Muscle of leg (tissue), 11 donors: ENCODE results near the gene HNRNPU. TPM values are rescaled to one million over a fixed set of nuclear protein-coding genes. Genes with fewer than 3 reads are reported as not detected.

ENCODE experiments used
- DNase-seq: peaks from one replicate; pipeline ENCODE4 v3.0.0; 2013
- H3K27ac ChIP-seq: one replicate; pipeline ENCODE4 v1.5.1; 2013; ENCODE audit warnings: mild to moderate bottlenecking, low read length, control low read depth
- H3K27me3 ChIP-seq: one replicate; pipeline ENCODE4 v1.6.1; 2013; ENCODE audit warnings: low read length; ENCODE audit not compliant: control insufficient read depth, insufficient read depth
- H3K36me3 ChIP-seq: one replicate; pipeline ENCODE4 v1.6.1; 2013; ENCODE audit warnings: low read length; ENCODE audit not compliant: control insufficient read depth, insufficient read depth
- H3K4me1 ChIP-seq: one replicate; pipeline ENCODE4 v1.6.1; 2013; ENCODE audit warnings: low read length; ENCODE audit not compliant: control insufficient read depth, insufficient read depth
- H3K4me3 ChIP-seq: one replicate; pipeline ENCODE4 v1.5.1; 2013; ENCODE audit warnings: low read length, control low read depth
- H3K9me3 ChIP-seq: replicated peaks from 2 replicates; pipeline ENCODE4 v1.6.1; 2013; ENCODE audit warnings: low read depth, low read length; ENCODE audit not compliant: control insufficient read depth
- WGBS: methylation state at CpG from one replicate; pipeline ENCODE4 v1.1.5; 2013; ENCODE audit warnings: missing lambda C conversion rate; ENCODE audit not compliant: insufficient coverage; 5-methylcytosine and 5-hydroxymethylcytosine counted together
- polyA plus RNA-seq, 8 donors: library from polyadenylated mRNA; unstranded; fragments of 120-200 nt; gene quantifications; one replicate each; pipeline versions ENCODE4 v1.2.1 to v1.2.3, GENCODE V29; 2013; ENCODE audit warnings: inconsistent platforms in 1 of 8, low replicate concordance in 1 of 8; ENCODE audit not compliant: insufficient read length in 8 of 8, insufficient read depth in 1 of 8
- total RNA-seq: library from RNA; stranded (reverse); fragments of 120-200 nt; gene quantifications from one replicate; pipeline ENCODE4 v1.2.4, GENCODE V29; 2013

Gene HNRNPU
- total and polyA plus RNA-seq, 9 donors = 209 to 435 (median 366) TPM

GRCh38 chr1:244881552-244882280, 17.4 kb upstream of the HNRNPU start:
- WGBS = 54% methylated on average over 4 of the region's 11 CpGs
- H3K9me3 ChIP-seq = no peaks in the 10 kb centered on the region
- H3K4me3 ChIP-seq = no peak overlapping the region
- no peaks in the 10 kb centered on the region for H3K36me3 ChIP-seq
- no peak for DNase-seq
- no peaks in the 10 kb centered on the region for H3K4me1 ChIP-seq
- no peaks in the 10 kb centered on the region for H3K27me3 ChIP-seq
- no peak overlapping the region for H3K27ac ChIP-seq

- H3K4me1 ChIP-seq = no peaks in the 10 kb centered on the region
- no peak overlapping the region for H3K27ac ChIP-seq
- no peaks in the 10 kb centered on the region for H3K27me3 ChIP-seq
- WGBS = 100% methylated on average over 1 of the region's 5 CpGs
- no peaks in the 10 kb centered on the region for H3K9me3 ChIP-seq
- no peaks in the 10 kb centered on the region for H3K36me3 ChIP-seq
- no peak for DNase-seq
- H3K4me3 ChIP-seq = no peak overlapping the region
Observed at GRCh38 chr1:244878681-244879080, 14.3 kb upstream of the HNRNPU start.

GRCh38 chr1:244876228-244876910, 12.0 kb upstream of the HNRNPU start:
- Histone ChIP-seq H3K9me3 (no peaks in the 10 kb centered on the region), H3K36me3 (no peaks in the 10 kb centered on the region), H3K27me3 (no peaks in the 10 kb centered on the region), H3K4me1 (no peaks in the 10 kb centered on the region), H3K27ac (no peak overlapping the region), H3K4me3 (no peak overlapping the region)
- no peak for DNase-seq
- 85% methylated on average over 2 of the region's 8 CpGs for WGBS

- Histone ChIP-seq H3K9me3 (no peaks in the 10 kb centered on the region), H3K27me3 (no peaks in the 10 kb centered on the region), H3K4me3 (no peak overlapping the region), H3K27ac (no peak overlapping the region), H3K36me3 (no peaks in the 10 kb centered on the region), H3K4me1 (no peaks in the 10 kb centered on the region)
- DNase-seq = no peak
- WGBS = no CpG with 5 or more reads among the region's 7 CpGs
Observed at GRCh38 chr1:244874974-244875579, 10.7 kb upstream of the HNRNPU start.

- DNase-seq = no peak
- WGBS = no CpG with 5 or more reads among the region's 4 CpGs
- Histone ChIP-seq H3K9me3 (no peaks in the 10 kb centered on the region), H3K4me1 (peaks cover 3% of the 10 kb centered on the region), H3K4me3 (no peak overlapping the region), H3K27ac (no peak overlapping the region), H3K36me3 (no peaks in the 10 kb centered on the region), H3K27me3 (no peaks in the 10 kb centered on the region)
Observed at GRCh38 chr1:244869950-244870349, 5.6 kb upstream of the HNRNPU start.

- no peaks in the 10 kb centered on the region for H3K36me3 ChIP-seq
- peaks cover 4% of the 10 kb centered on the region for H3K4me1 ChIP-seq
- no peak for DNase-seq
- H3K4me3 ChIP-seq = no peak overlapping the region
- 85% methylated on average over 4 of the region's 12 CpGs for WGBS
- no peak overlapping the region for H3K27ac ChIP-seq
- H3K27me3 ChIP-seq = no peaks in the 10 kb centered on the region
- no peaks in the 10 kb centered on the region for H3K9me3 ChIP-seq
Observed at GRCh38 chr1:244869364-244869827, 5.1 kb upstream of the HNRNPU start.

- Histone ChIP-seq H3K9me3 (no peaks in the 10 kb centered on the region), H3K27me3 (no peaks in the 10 kb centered on the region), H3K36me3 (no peaks in the 10 kb centered on the region), H3K27ac (no peak overlapping the region), H3K4me1 (peaks cover 4% of the 10 kb centered on the region), H3K4me3 (no peak overlapping the region)
- no peak for DNase-seq
- WGBS = 82% methylated on average over 11 of the region's 23 CpGs
Observed at GRCh38 chr1:244868484-244869363, 4.4 kb upstream of the HNRNPU start.

GRCh38 chr1:244866355-244866754, 2.0 kb upstream of the HNRNPU start:
- peak overlapping the region; percentile 95 for H3K27ac ChIP-seq
- H3K9me3 ChIP-seq = no peaks in the 10 kb centered on the region
- no CpG with 5 or more reads among the region's 1 CpG for WGBS
- H3K4me3 ChIP-seq = no peak overlapping the region
- H3K27me3 ChIP-seq = no peaks in the 10 kb centered on the region
- DNase-seq = no peak
- peaks cover 6% of the 10 kb centered on the region for H3K4me1 ChIP-seq
- peaks cover 3% of the 10 kb centered on the region for H3K36me3 ChIP-seq

- no CpG with 5 or more reads among the region's 3 CpGs for WGBS
- Histone ChIP-seq H3K27ac (peak overlapping the region; percentile 95), H3K27me3 (no peaks in the 10 kb centered on the region), H3K9me3 (no peaks in the 10 kb centered on the region), H3K36me3 (peaks cover 5% of the 10 kb centered on the region), H3K4me1 (peaks cover 6% of the 10 kb centered on the region), H3K4me3 (no peak overlapping the region)
- no peak for DNase-seq
Observed at GRCh38 chr1:244865820-244866219, 1.5 kb upstream of the HNRNPU start.

- 7% methylated on average over 5 of the region's 9 CpGs for WGBS
- H3K27ac ChIP-seq = peak overlapping the region; percentile 95
- peaks cover 12% of the 10 kb centered on the region for H3K36me3 ChIP-seq
- peaks cover 8% of the 10 kb centered on the region for H3K4me1 ChIP-seq
- no peak for DNase-seq
- peak overlapping the region; percentile 47 for H3K4me3 ChIP-seq
- H3K27me3 ChIP-seq = no peaks in the 10 kb centered on the region
- H3K9me3 ChIP-seq = no peaks in the 10 kb centered on the region
Observed at GRCh38 chr1:244865028-244865371, 657 bp upstream of the HNRNPU start.
